ENCODE data around the gene DNAH8.
"Not testable (repeated sequence)": the region's sequence is repeated elsewhere in the genome, so short reads cannot be mapped to it uniquely, and the experiment has no call there.

The DNAH8 gene

GRCh38 chr6:38699702-38700101 lies 15.4 kb upstream of the DNAH8 start:
- FAIRE-seq = not testable (repeated sequence)

GRCh38 chr6:38701551-38701950 lies 13.6 kb upstream of the DNAH8 start:
- no peak for FAIRE-seq

GRCh38 chr6:38702558-38703397 lies 12.3 kb upstream of the DNAH8 start, which contains the start of gene GLO1:
TSS of gene GLO1 (minus strand) at chr6:38703145. CDS start at chr6:38703054, 91 bp downstream.
- peak; percentile 96 for FAIRE-seq

GRCh38 chr6:38703949-38704590 lies 11.0 kb upstream of the DNAH8 start:
- no peak for FAIRE-seq

GRCh38 chr6:38705924-38706323 lies 9.2 kb upstream of the DNAH8 start:
- no peak for FAIRE-seq

- no peak for FAIRE-seq
These were observed 6.6 kb upstream of the DNAH8 start for GRCh38 chr6:38708496-38708895.

GRCh38 chr6:38713812-38714211 lies 1.3 kb upstream of the DNAH8 start:
- no peak for FAIRE-seq

- no peak for FAIRE-seq
These were observed 684 bp upstream of the DNAH8 start for GRCh38 chr6:38714239-38715015.

GRCh38 chr6:38716825-38717224 lies 1.7 kb downstream of the DNAH8 start:
- FAIRE-seq = no peak

- no peak for FAIRE-seq
These were observed 4.2 kb downstream of the DNAH8 start for GRCh38 chr6:38719358-38719757.

GRCh38 chr6:38720295-38720694 lies 5.2 kb downstream of the DNAH8 start:
- FAIRE-seq = no peak

- FAIRE-seq = no peak
These were observed 6.9 kb downstream of the DNAH8 start for GRCh38 chr6:38722038-38722437.

- FAIRE-seq = no peak
These were observed 7.7 kb downstream of the DNAH8 start for GRCh38 chr6:38722727-38723334.

- FAIRE-seq = no peak
These were observed 8.7 kb downstream of the DNAH8 start for GRCh38 chr6:38723783-38724182.

GRCh38 chr6:38724343-38724742 lies 9.2 kb downstream of the DNAH8 start:
- FAIRE-seq = no peak

- FAIRE-seq = no peak
These were observed 10.5 kb downstream of the DNAH8 start for GRCh38 chr6:38725414-38726183.

GRCh38 chr6:38728203-38728602 lies 13.1 kb downstream of the DNAH8 start:
- FAIRE-seq = no peak

GRCh38 chr6:38730140-38730862 lies 15.2 kb downstream of the DNAH8 start:
- no peak for FAIRE-seq

GRCh38 chr6:38736951-38737350 lies 21.8 kb downstream of the DNAH8 start:
- FAIRE-seq = no peak

GRCh38 chr6:38738261-38738660 lies 23.1 kb downstream of the DNAH8 start:
- FAIRE-seq = no peak

GRCh38 chr6:38739532-38739931 lies 24.4 kb downstream of the DNAH8 start:
- FAIRE-seq = peak; percentile 74

- FAIRE-seq = no peak
These were observed 34.4 kb downstream of the DNAH8 start for GRCh38 chr6:38749473-38749872.
